ENCODE results near the gene ITGA5. TPM values are rescaled to one million over a fixed set of nuclear protein-coding genes. Genes with fewer than 3 reads are reported as not detected.

The ITGA5 gene
- total RNA-seq, 1 donor from 2014 or later: 95.0 TPM

DNA sequence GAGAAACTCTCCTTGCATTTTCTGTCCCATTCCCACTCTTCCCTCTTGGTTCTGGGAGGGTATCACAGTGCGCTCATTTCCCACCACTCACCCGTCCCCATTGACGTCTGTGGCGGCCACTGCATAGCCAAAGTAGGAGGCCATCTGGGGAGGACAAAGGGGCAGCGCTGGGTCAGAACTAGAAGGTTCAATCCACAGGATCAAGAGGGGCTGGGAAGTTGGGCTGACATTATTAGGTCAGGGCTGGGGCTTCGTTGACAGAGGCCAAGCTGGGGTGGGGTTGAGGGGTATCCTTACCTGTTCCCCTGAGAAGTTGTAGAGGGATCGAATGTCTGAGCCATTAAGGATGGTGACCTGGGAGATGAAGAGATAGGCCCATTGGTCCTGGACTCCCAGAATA lies 13.5 kb downstream of the ITGA5 start:
- Histone ChIP-seq H3K36me3 (peaks cover 9 to 84% of the 10 kb centered on the region in 2 donors), H3K9me3 (no peaks in the 10 kb centered on the region), H3K27ac (no peak overlapping the region), H3K4me1 (peaks cover 2% of the 10 kb centered on the region), H3K4me3 (no peak overlapping the region), H3K27me3 (no peaks in the 10 kb centered on the region)
- no peak for DNase-seq (ENCODE audit: extremely low spot score in 2 of 2)
- intact Hi-C loops (cut with DNase I): no loop called here
- TF ChIP-seq POLR2A (IDR thresholded peaks at IDR 0.05) (no peak), POLR2AphosphoS5 (IDR thresholded peaks at IDR 0.05; ENCODE audit: insufficient read depth in 1 of 2, low read depth in 1 of 2) (no peak)

- no peaks in the 10 kb centered on the region for H3K4me1 ChIP-seq
- H3K4me3 ChIP-seq: no peak overlapping the region
- DNase-seq (ENCODE audit: extremely low spot score in 2 of 2): no peak
- intact Hi-C loops (cut with DNase I): no loop called here
- H3K27ac ChIP-seq: peak overlapping the region; percentile 43
- no peaks in the 10 kb centered on the region for H3K27me3 ChIP-seq
- H3K9me3 ChIP-seq: no peaks in the 10 kb centered on the region
- peak in 1 of 2 donors; percentile 26 for TF ChIP-seq POLR2AphosphoS5 (IDR thresholded peaks at IDR 0.05; ENCODE audit: insufficient read depth in 1 of 2, low read depth in 1 of 2)
- TF ChIP-seq, protein P1, sequence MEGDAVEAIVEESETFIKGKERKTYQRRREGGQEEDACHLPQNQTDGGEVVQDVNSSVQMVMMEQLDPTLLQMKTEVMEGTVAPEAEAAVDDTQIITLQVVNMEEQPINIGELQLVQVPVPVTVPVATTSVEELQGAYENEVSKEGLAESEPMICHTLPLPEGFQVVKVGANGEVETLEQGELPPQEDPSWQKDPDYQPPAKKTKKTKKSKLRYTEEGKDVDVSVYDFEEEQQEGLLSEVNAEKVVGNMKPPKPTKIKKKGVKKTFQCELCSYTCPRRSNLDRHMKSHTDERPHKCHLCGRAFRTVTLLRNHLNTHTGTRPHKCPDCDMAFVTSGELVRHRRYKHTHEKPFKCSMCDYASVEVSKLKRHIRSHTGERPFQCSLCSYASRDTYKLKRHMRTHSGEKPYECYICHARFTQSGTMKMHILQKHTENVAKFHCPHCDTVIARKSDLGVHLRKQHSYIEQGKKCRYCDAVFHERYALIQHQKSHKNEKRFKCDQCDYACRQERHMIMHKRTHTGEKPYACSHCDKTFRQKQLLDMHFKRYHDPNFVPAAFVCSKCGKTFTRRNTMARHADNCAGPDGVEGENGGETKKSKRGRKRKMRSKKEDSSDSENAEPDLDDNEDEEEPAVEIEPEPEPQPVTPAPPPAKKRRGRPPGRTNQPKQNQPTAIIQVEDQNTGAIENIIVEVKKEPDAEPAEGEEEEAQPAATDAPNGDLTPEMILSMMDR (IDR thresholded peaks at IDR 0.05): no peak
- peaks cover 9 to 89% of the 10 kb centered on the region in 2 donors for H3K36me3 ChIP-seq
Observed at GRCh38 chr12:54405106-54405505, 14.0 kb downstream of the ITGA5 start.

- H3K27ac ChIP-seq: peak overlapping the region; percentile 43
- TF ChIP-seq POLR2A (IDR thresholded peaks at IDR 0.05): no peak
- peak in 1 of 2 donors; percentile 29 for TF ChIP-seq POLR2AphosphoS5 (IDR thresholded peaks at IDR 0.05; ENCODE audit: insufficient read depth in 1 of 2, low read depth in 1 of 2)
- TF ChIP-seq, protein P1 (IDR thresholded peaks at IDR 0.05): peak; percentile 78 to 92 (median 85)
Observed at GRCh38 chr12:54404061-54405004, 14.7 kb downstream of the ITGA5 start.

GRCh38 chr12:54401119-54401518 lies 17.9 kb downstream of the ITGA5 start:
- no peak overlapping the region for H3K4me3 ChIP-seq
- no peak for TF ChIP-seq POLR2A (IDR thresholded peaks at IDR 0.05)
- no peak for TF ChIP-seq POLR2AphosphoS5 (IDR thresholded peaks at IDR 0.05; ENCODE audit: insufficient read depth in 1 of 2, low read depth in 1 of 2)
- TF ChIP-seq, protein P1 (IDR thresholded peaks at IDR 0.05): no peak
- no peaks in the 10 kb centered on the region for H3K27me3 ChIP-seq
- intact Hi-C loops (cut with DNase I): no loop called here
- no peak overlapping the region for H3K27ac ChIP-seq
- no peak for DNase-seq (ENCODE audit: extremely low spot score in 2 of 2)
- peaks cover 13 to 95% of the 10 kb centered on the region in 2 donors for H3K36me3 ChIP-seq
- no peaks in the 10 kb centered on the region for H3K9me3 ChIP-seq
- no peaks in the 10 kb centered on the region for H3K4me1 ChIP-seq

More at GRCh38 chr12:54404061-54405004, 14.7 kb downstream of the ITGA5 start:
- Histone ChIP-seq H3K36me3 (peaks cover 9 to 95% of the 10 kb centered on the region in 2 donors), H3K9me3 (no peaks in the 10 kb centered on the region), H3K4me1 (no peaks in the 10 kb centered on the region), H3K4me3 (no peak overlapping the region), H3K27me3 (no peaks in the 10 kb centered on the region)
- intact Hi-C loops (cut with DNase I): no loop called here
- DNase-seq (ENCODE audit: extremely low spot score in 2 of 2): no peak

GRCh38 chr12:54398995-54399793 lies 19.9 kb downstream of the ITGA5 start:
- H3K36me3 ChIP-seq: peaks cover 8 to 89% of the 10 kb centered on the region in 2 donors
- no peaks in the 10 kb centered on the region for H3K9me3 ChIP-seq
- no peaks in the 10 kb centered on the region for H3K4me1 ChIP-seq
- TF ChIP-seq, protein P1 (IDR thresholded peaks at IDR 0.05): peak; percentile 96 to 98 (median 98)
- TF ChIP-seq POLR2A (IDR thresholded peaks at IDR 0.05) (no peak), POLR2AphosphoS5 (IDR thresholded peaks at IDR 0.05; ENCODE audit: insufficient read depth in 1 of 2, low read depth in 1 of 2) (peak in 1 of 2 donors; percentile 63)
- DNase-seq (ENCODE audit: extremely low spot score in 2 of 2): no peak
- H3K27me3 ChIP-seq: no peaks in the 10 kb centered on the region
- H3K27ac ChIP-seq: no peak overlapping the region
- intact Hi-C loops (cut with DNase I): loop anchor here (2.0 kb wide), 1 partner anchor 40 kb away; no protein-coding TSS in a partner anchor
- H3K4me3 ChIP-seq: no peak overlapping the region
